ENCODE results near the gene AGAP1.
"Not testable (repeated sequence)": the region's sequence is repeated elsewhere in the genome, so short reads cannot be mapped to it uniquely, and the experiment has no call there.

AGAP1 gene

GRCh38 chr2:235747786-235748091 lies 253.9 kb downstream of the AGAP1 start:
- DNase-seq: no peak

DNA sequence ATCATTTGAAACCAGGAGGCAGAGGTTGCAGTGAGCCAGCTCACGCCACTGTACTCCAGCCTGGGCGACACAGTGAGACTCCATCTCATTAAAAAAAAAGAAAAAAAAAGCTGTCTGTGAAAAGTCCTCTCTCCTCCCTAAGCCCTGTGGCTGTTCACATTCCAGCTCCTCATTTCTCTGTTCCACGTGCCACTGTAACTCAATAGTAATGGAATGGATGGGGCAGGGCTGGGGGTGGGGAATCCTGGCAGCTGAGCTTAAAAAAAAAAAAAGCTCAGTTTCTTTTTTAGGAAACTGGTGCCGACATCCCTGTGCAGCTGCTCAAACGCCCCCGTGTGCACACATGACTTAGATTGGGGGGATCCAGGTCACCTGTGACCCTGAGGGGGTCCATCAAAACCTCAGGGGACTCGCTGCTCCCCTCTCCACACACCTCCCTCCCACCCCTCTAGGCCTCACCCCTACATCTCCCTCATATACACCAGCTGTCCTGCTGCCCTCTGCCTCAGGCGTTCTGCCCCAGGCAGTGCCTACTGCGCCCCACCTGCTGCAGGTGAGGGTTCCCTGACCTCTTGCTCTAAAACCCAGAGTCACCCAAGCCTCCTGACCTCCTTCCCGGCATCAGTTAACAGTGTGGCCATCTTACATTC lies 255.4 kb downstream of the AGAP1 start:
- no peak for DNase-seq

- DNase-seq: no peak
These were observed 255.9 kb downstream of the AGAP1 start for GRCh38 chr2:235749771-235750160.

DNA sequence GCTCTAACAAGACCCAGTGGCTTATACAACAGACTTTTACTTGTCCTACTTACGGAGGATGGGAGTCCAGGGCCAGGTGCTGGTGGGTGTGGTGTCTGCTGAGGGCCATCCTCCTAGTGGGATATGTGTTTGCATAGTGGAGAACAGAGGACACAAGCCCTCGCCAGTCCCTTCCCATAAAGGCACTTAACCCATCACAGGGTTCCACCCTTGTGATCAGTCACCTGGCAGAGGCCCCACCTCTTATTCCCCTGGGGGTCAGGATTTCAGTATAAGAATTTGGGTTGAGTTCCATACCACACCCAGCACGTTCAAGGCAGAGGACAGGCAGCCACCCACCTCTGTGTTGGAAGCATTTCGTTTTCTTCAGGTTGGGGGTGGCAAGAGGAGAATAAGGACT lies 259.0 kb downstream of the AGAP1 start:
- DNase-seq: no peak

- no peak for DNase-seq
These were observed 260.7 kb downstream of the AGAP1 start for GRCh38 chr2:235754357-235755207.

GRCh38 chr2:235756491-235756890 lies 262.6 kb downstream of the AGAP1 start:
- no peak for DNase-seq

DNA sequence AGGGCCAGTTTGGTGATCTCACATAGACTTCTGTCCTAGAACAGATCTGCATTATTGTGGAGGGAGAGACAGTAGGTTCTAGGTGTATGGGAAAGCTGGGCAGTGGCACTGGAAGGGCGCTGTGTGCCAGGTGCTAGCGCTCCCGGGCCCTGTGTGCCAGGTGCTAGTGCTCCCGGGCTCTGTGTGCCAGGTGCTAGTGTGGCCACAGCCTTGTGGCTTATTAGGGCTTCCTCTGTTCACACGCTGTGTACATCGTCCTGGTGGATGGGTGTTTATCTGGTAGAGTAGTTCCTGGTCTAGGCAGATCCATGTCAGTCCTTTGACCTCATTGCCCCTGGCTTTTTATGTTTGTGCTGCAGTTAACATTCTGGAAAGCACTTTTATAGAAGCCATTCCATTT lies 263.4 kb downstream of the AGAP1 start:
- no peak for DNase-seq

- DNase-seq: no peak
These were observed 263.8 kb downstream of the AGAP1 start for GRCh38 chr2:235757640-235758039.

DNA sequence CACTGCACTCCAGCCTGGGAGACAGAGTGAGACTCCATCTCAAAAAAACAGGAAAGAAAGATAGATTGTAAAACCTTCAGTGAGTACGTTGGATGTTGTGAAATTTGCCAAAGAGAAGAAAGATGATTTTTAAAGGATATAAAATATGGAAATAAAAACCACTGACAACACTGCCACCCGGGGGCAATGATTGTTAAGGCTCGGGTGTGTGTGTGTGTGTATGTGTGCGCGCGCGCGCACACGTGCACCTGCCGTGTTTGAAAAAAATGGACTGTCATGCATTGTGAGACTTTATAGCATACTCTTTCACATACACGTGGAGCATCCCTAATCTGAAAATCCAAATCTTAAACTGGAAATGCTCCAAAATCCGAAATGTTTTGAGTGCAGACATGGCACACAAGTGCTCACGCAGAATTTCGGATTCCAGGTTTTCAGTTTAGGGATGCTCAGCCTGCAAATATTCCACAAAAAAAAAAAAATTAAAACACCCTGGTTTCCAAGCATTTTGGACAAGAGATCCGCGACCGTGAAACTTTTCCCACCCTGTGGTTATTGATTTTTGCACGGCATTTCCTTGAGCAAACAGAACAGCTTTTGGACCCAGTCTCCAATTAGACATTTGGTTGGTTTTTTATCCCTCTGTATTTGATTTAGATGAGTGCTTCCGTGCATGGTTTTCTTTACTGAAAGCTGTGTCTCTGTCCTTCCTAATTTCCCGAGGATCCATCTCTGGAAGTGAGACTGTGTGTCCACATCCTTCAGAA lies 269.2 kb downstream of the AGAP1 start:
- no peak for DNase-seq

- no peak for DNase-seq
These were observed 270.0 kb downstream of the AGAP1 start for GRCh38 chr2:235763816-235764215.

DNA sequence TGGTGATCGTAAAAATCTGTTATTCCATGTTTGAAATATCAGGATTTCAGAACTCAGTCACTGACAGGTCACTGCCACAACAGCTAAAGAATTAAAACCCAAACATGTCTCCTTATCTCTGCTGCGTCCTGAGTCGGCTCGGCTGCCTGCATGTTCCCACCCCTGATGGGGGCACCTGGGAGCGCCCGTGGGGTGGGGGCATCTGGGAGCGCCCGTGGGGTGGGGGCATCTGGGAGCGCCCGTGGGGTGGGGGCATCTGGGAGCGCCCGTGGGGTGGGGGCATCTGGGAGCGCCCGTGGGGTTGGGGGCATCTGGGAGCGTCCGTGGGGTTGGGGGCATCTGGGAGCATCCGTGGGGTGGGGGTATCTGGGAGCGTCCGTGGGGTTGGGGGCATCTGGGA lies 270.6 kb downstream of the AGAP1 start:
- not testable (repeated sequence) for DNase-seq

- no peak for DNase-seq
These were observed 271.5 kb downstream of the AGAP1 start for GRCh38 chr2:235765181-235765820.

DNA sequence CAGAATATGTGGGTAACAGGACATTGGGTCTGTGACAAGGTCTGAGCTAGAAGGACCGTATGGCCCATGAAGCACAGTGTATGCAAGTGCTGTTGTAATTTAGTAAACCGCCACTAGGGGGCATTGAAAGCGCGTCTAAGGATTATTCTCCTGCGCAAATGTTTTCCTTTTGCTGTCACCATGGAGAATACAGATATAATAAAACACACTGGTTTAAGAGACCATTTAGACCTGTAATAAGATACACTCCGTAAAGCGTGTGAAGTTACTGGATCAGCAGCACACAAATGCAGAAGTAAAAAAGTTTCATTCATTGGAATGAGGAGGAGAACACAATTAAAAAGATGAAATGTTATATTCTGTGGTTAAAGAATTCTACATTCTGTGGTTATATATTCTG lies 272.4 kb downstream of the AGAP1 start:
- DNase-seq: peak; percentile 21 to 63

GRCh38 chr2:235768606-235769005 lies 274.8 kb downstream of the AGAP1 start:
- DNase-seq: no peak

- DNase-seq: no peak
These were observed 275.2 kb downstream of the AGAP1 start for GRCh38 chr2:235769046-235769445.

DNA sequence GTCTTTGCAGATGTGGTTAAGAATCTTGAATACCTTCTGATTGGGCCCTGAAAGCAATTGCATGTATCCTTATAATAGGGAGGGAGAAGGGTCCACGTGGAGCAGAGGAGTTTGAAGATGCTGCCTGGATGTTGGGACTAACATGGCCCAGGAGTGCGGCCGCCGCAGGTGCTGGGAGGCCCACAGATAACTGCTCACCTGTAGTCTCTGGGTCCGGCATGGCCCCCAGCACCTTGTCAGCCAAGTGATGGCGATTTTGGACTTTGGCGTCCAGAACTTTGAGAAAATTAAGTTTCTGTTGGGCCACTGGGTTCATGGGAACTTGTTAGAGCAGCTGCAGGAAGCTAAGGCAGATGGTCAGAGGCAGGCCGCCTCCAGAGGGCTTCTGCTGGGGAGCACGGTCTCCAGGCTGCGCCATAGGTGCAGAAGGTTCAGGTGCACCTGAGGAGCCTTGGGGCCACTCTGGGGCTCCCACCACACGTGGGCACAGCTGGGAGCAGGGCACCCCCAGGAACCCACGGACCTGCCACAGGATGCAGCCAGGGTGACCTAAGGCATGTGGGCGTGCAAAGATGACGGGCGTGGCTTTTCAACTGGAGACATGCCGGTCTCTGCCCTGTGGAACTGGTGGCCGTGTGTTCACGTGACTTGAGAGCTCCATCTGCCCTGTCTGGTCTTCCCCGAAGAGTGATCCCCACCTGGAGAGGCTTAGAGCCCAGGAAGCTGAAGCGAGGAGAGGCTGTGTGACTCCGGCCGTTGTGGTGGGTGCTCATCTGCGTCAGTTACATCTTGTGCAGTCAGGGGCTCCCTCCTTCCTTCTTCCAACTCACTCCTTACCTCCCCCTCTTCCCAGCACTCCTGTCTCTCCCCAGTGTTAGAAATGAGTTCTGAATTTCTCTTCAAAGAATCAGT lies 277.3 kb downstream of the AGAP1 start:
- DNase-seq: no peak

DNA sequence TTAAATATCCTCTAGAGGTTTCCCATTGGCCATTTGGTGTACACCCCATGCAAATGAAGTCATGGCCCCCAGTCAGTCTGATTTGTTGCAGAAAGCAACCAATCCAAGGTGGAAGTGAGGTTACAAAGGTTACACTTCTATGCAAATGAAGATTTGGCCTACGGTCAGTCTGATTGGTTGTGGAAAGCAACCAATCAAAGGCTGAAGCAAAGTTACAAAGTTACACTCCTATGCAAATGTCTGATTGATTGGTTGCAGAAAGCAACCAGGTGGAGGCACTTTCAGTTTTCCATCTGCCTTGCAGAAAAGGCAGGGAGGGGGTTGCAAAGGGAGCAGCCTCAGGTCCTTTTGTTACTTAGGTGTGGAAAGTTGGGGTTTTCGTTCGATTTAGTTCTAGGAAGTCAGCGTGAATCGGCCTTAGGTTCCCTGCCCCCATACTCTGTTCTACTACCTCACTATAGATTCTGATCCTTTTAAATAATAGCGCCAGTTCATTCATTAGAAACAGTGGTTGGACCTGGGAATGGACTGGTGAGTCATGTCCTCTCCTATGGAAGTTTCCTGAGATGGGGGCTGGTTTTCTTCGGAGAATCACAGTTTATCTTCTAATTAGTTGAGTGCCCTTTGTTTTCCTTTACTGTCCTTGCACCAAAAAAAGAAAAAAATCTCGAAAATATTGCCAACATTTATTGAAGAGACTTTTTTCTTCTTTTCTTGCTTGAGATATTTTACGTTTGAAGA lies 279.5 kb downstream of the AGAP1 start:
- DNase-seq: no peak

DNA sequence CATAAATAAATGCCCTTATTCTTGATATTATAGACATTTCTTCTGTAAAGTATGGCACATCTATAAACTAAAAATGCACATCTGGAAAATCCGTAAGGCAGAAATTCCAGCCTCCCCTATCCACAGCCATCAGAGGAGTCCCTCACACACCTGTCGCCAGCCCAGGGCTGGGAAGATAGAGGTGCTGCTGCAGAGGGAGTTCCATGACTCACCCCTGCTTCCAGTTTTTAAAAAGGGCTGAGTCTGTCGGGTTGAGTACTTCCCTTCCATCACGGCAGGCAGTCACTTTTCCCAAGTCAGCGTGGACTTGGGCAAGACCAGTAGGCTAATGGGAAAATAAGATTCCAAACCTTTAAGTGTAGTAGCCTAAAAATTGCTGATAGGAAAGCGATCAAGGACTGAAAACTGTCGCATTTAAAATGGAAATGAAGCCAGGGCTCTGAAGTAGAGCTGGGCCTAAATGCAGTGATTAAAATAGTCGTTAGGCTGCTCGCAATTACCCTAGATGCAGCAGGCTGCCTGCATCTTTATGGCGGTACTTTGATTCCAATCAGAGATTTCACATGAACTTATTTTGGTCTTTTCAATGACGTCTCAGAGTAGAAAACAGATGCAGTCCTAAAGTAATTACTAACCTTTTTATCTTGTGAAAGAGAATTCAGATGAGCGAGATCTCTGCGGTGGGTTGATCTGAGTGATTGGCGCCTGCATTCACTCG lies 280.5 kb downstream of the AGAP1 start:
- DNase-seq: no peak

- DNase-seq: no peak
These were observed 282.7 kb downstream of the AGAP1 start for GRCh38 chr2:235776531-235776930.

DNA sequence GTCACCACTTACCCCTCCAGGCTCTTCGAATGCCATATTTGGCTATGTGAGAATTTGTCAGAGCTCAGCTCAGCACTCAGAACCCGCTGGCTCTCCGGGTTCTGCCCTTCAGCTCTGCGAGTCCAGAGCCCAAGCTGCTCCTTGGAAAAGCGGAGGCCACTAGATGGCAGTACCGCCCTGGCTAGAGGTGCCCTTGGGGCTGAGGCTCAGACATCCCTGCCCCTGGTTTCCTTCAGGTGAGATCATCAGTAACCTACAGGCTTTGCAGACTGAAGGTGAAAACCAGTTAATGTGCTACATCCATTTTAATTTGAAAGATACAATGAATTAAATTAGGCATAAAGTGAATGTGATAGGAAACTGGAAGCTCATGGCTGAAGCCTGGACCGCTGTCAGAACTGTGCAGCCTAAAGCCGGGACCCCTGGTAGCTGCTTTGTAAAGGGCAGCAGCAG lies 285.6 kb downstream of the AGAP1 start:
- peak; percentile 1 for DNase-seq

DNA sequence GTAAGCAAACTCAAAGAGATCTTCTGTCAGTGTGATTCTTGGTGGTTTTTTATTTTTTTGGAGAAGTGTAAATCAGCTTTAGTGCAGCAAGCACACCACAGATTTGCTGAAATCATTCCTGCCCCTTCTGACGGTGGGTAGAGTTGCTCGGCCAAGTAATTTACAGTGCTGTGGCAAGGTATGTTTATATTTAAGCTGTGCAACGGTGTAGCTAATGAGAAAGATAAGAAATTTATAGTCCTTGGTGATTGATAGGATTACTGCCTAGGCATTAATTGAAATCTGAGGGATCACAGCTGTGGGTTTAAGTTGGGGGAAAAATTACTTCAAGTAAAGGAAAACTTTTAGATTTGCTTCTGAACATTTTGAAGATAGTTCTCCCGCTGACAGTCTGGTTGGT lies 286.6 kb downstream of the AGAP1 start:
- no peak for DNase-seq

All from Kasumi-1 (cell line).